EL (cell line): Measurements from ENCODE around the gene MCOLN2.
"Not testable (repeated sequence)": the region's sequence is repeated elsewhere in the genome, so short reads cannot be mapped to it uniquely, and the experiment has no call there.

Experiments
- DNase-seq: peaks from one replicate; pipeline ENCODE4 v3.0.0-alpha.2; 2016

Gene MCOLN2

GRCh38 chr1:84939761-84940160 lies 57.2 kb downstream of the MCOLN2 start:
- DNase-seq: no peak

GRCh38 chr1:84939151-84939550 lies 57.8 kb downstream of the MCOLN2 start:
- DNase-seq: peak; percentile 21

GRCh38 chr1:84936116-84936810 lies 60.6 kb downstream of the MCOLN2 start:
- peak; percentile 69 for DNase-seq

- DNase-seq: no peak
Measured at GRCh38 chr1:84933011-84933611, 63.8 kb downstream of the MCOLN2 start.

GRCh38 chr1:84930831-84931230 lies 66.1 kb downstream of the MCOLN2 start:
- DNase-seq: no peak

GRCh38 chr1:84930329-84930728 lies 66.6 kb downstream of the MCOLN2 start:
- DNase-seq: no peak

GRCh38 chr1:84929581-84929980 lies 67.3 kb downstream of the MCOLN2 start:
- DNase-seq: no peak

- no peak for DNase-seq
Measured at GRCh38 chr1:84928979-84929378, 67.9 kb downstream of the MCOLN2 start.

GRCh38 chr1:84923317-84923716 lies 73.6 kb downstream of the MCOLN2 start:
- no peak for DNase-seq

- no peak for DNase-seq
Measured at GRCh38 chr1:84920159-84920558, 76.8 kb downstream of the MCOLN2 start.

- no peak for DNase-seq
Measured at GRCh38 chr1:84919461-84919970, 77.4 kb downstream of the MCOLN2 start.

- no peak for DNase-seq
Measured at GRCh38 chr1:84918726-84919336, 78.1 kb downstream of the MCOLN2 start.

GRCh38 chr1:84916897-84917296 lies 80.0 kb downstream of the MCOLN2 start:
- no peak for DNase-seq

GRCh38 chr1:84913555-84913892 lies 83.4 kb downstream of the MCOLN2 start:
- peak; percentile 13 for DNase-seq

GRCh38 chr1:84912726-84913554 lies 84.0 kb downstream of the MCOLN2 start:
- DNase-seq: no peak

- not testable (repeated sequence) for DNase-seq
Measured at GRCh38 chr1:84908746-84909464, 88.0 kb downstream of the MCOLN2 start.

GRCh38 chr1:84907095-84907827 lies 89.7 kb downstream of the MCOLN2 start:
- DNase-seq: peak; percentile 80

GRCh38 chr1:84902727-84903126 lies 94.2 kb downstream of the MCOLN2 start:
- not testable (repeated sequence) for DNase-seq

- no peak for DNase-seq
Measured at GRCh38 chr1:84899969-84900368, 96.9 kb downstream of the MCOLN2 start.

- DNase-seq: no peak
Measured at GRCh38 chr1:84896279-84896678, 100.6 kb downstream of the MCOLN2 start.

GRCh38 chr1:84892705-84893618 lies 104.0 kb downstream of the MCOLN2 start, which contains the start of gene LPAR3:
LPAR3 (minus strand) TSS chr1:84893206; CDS start chr1:84866120, 27,086 bp downstream.
- peak; percentile 58 for DNase-seq
